Astrocyte of the hippocampus (primary cell): ENCODE results near the gene CACNB3.
"Not testable (repeated sequence)": the region's sequence is repeated elsewhere in the genome, so short reads cannot be mapped to it uniquely, and the experiment has no call there.

ENCODE experiments used
- DNase-seq: peaks from one replicate; pipeline ENCODE4 v3.0.0; 2011; ENCODE audit warnings: low read depth, low spot score

Gene CACNB3

GRCh38 chr12:48854932-48855331, 36.6 kb downstream of the CACNB3 start:
- not testable (repeated sequence) for DNase-seq

GRCh38 chr12:48856379-48856778, 38.1 kb downstream of the CACNB3 start:
- no peak for DNase-seq

- no peak for DNase-seq
These were observed 39.1 kb downstream of the CACNB3 start for GRCh38 chr12:48857278-48857994.

- no peak for DNase-seq
These were observed 39.7 kb downstream of the CACNB3 start for GRCh38 chr12:48858043-48858442.

- DNase-seq = no peak
These were observed 41.3 kb downstream of the CACNB3 start for GRCh38 chr12:48859607-48860006.

- not testable (repeated sequence) for DNase-seq
These were observed 41.9 kb downstream of the CACNB3 start for GRCh38 chr12:48860236-48860635.

- no peak for DNase-seq
These were observed 42.8 kb downstream of the CACNB3 start for GRCh38 chr12:48861111-48861510.

GRCh38 chr12:48862760-48863159, 44.5 kb downstream of the CACNB3 start:
- DNase-seq = no peak

- no peak for DNase-seq
These were observed 45.0 kb downstream of the CACNB3 start for GRCh38 chr12:48863291-48863690.

- DNase-seq = peak; percentile 94
These were observed 47.2 kb downstream of the CACNB3 start, which contains the start of gene RND1 for GRCh38 chr12:48865281-48866051. TSS of gene RND1 (minus strand) at chr12:48865870. CDS start at chr12:48865767, 103 bp downstream.

GRCh38 chr12:48866052-48866711, 47.9 kb downstream of the CACNB3 start:
- no peak for DNase-seq

- no peak for DNase-seq
These were observed 50.2 kb downstream of the CACNB3 start for GRCh38 chr12:48868451-48868850.

GRCh38 chr12:48869191-48869590, 50.9 kb downstream of the CACNB3 start:
- no peak for DNase-seq

GRCh38 chr12:48873096-48873495, 54.8 kb downstream of the CACNB3 start:
- DNase-seq = no peak

- not testable (repeated sequence) for DNase-seq
These were observed 55.2 kb downstream of the CACNB3 start for GRCh38 chr12:48873534-48873933.

GRCh38 chr12:48875944-48876515, 57.7 kb downstream of the CACNB3 start:
- no peak for DNase-seq
